A673 (cell line): ENCODE results near the gene SKI. TPM values are rescaled to one million over a fixed set of nuclear protein-coding genes. Genes with fewer than 3 reads are reported as not detected.

ENCODE experiments used
- BruUV-seq: library from RNA; stranded (reverse); fragments of 400-500 nt; replicated peaks from 2 replicates; lab custom pipeline; 2021; lab: Mats Ljungman, UMichigan
- CTCF ChIA-PET: fragments of 300-600 bp; sonication (Branson Sonifier 250); formaldehyde crosslinking; loops from one replicate; lab custom pipeline; 2022; ENCODE audit warnings: antibody characterized with exemption; lab: Charles Lee
- POLR2A ChIA-PET: fragments of 300-600 bp; sonication (Branson Sonifier 250); formaldehyde crosslinking; loops from one replicate; lab custom pipeline; 2022; ENCODE audit warnings: antibody characterized with exemption; ENCODE audit not compliant: low non-redundant PET; lab: Charles Lee
- DNase-seq: peaks from one replicate; pipeline ENCODE4 v3.0.0-alpha.2; 2015; ENCODE audit warnings: low spot score
- H3K27ac ChIP-seq: fragments of 200-600 bp; sonication (generic); 2 replicates; pipeline ENCODE4 v1.5.1; 2016; ENCODE audit warnings: mixed run types, low read depth, mild to moderate bottlenecking, mixed read lengths, antibody characterized with exemption, low read length; ENCODE audit not compliant: poor library complexity, severe bottlenecking
- H3K27me3 ChIP-seq: fragments of 200-600 bp; sonication (generic); replicated peaks from 2 replicates; pipeline ENCODE4 v1.6.1; 2017; ENCODE audit warnings: mixed run types, low read depth, mild to moderate bottlenecking, mixed read lengths, antibody characterized with exemption, low read length; ENCODE audit not compliant: insufficient read depth, poor library complexity
- H3K36me3 ChIP-seq: fragments of 200-600 bp; sonication (generic); 2 replicates; pipeline ENCODE4 v1.6.1; 2016; ENCODE audit warnings: mixed run types, mild to moderate bottlenecking, mixed read lengths, antibody characterized with exemption, low read length; ENCODE audit not compliant: insufficient read depth, poor library complexity, severe bottlenecking
- H3K4me1 ChIP-seq: fragments of 200-600 bp; sonication (generic); 2 replicates; pipeline ENCODE4 v1.6.1; 2017; ENCODE audit warnings: mixed run types, mild to moderate bottlenecking, mixed read lengths, antibody characterized with exemption, low read length; ENCODE audit not compliant: insufficient read depth, poor library complexity, severe bottlenecking
- H3K4me3 ChIP-seq: fragments of 200-600 bp; sonication (generic); 2 replicates; pipeline ENCODE4 v1.5.1; 2016; ENCODE audit warnings: low read depth, mixed run types, mild to moderate bottlenecking, mixed read lengths, low read length; ENCODE audit not compliant: poor library complexity, severe bottlenecking
- H3K9me3 ChIP-seq: fragments of 200-600 bp; sonication (generic); 2 replicates; pipeline ENCODE4 v1.6.1; 2016; ENCODE audit warnings: mixed run types, low read depth, mild to moderate bottlenecking, mixed read lengths, antibody characterized with exemption, low read length; ENCODE audit not compliant: poor library complexity, severe bottlenecking
- CTCF ChIP-seq: fragments of 300-800, 200-600 bp; sonication (generic); conservative IDR thresholded peaks from 2 replicates; pipeline ENCODE4 v1.5.1; 2017; ENCODE audit warnings: low read depth, mild to moderate bottlenecking, antibody characterized with exemption, low read length, moderate library complexity, mixed read lengths
- EZH2 ChIP-seq: fragments of 200-600 bp; sonication (generic); IDR thresholded peaks from 2 replicates; pipeline ENCODE4 v1.6.1; 2017; ENCODE audit warnings: borderline replicate concordance, low read depth, mild to moderate bottlenecking, mixed read lengths, antibody characterized with exemption, low read length; ENCODE audit not compliant: poor library complexity, severe bottlenecking
- intact Hi-C: fragments of 100-400 bp; cut with micrococcal nuclease; formaldehyde crosslinking; loops from one replicate; pipeline ENCODE4 v1.10.0; 2022; ENCODE audit not compliant: unreplicated experiment
- total RNA-seq: library from RNA; stranded (reverse); gene quantifications from 2 replicates; pipeline ENCODE4 v1.2.3, GENCODE V29; 2021

Gene SKI
- total RNA-seq, 1 experiment from 2014 or later = 88.1 TPM

- ChIA-PET POLR2A (no interaction called here), CTCF (no interaction called here)
- H3K27me3 ChIP-seq = no peaks in the 10 kb centered on the region
- no peak overlapping the region for H3K4me3 ChIP-seq
- no peak for DNase-seq
- H3K4me1 ChIP-seq = peaks cover 39% of the 10 kb centered on the region
- peaks cover 7% of the 10 kb centered on the region for H3K36me3 ChIP-seq
- H3K9me3 ChIP-seq = no peaks in the 10 kb centered on the region
- peak overlapping the region; percentile 50 for H3K27ac ChIP-seq
- BruUV-seq = no TSS peak
- intact Hi-C loops = no loop called here
- TF ChIP-seq CTCF (no peak), EZH2 (no peak)
These were observed 10.9 kb downstream of the SKI start for GRCh38 chr1:2239013-2239370.

- no peaks in the 10 kb centered on the region for H3K9me3 ChIP-seq
- TF ChIP-seq EZH2 (no peak), CTCF (no peak)
- POLR2A ChIA-PET = no interaction called here
- peaks cover 34% of the 10 kb centered on the region for H3K4me1 ChIP-seq
- no peak overlapping the region for H3K4me3 ChIP-seq
- no peaks in the 10 kb centered on the region for H3K27me3 ChIP-seq
- peaks cover 7% of the 10 kb centered on the region for H3K36me3 ChIP-seq
- DNase-seq = no peak
- no TSS peak for BruUV-seq
- intact Hi-C loops = no loop called here
- CTCF ChIA-PET = no interaction called here
- H3K27ac ChIP-seq = peak overlapping the region; percentile 50
These were observed 11.4 kb downstream of the SKI start for GRCh38 chr1:2239384-2239985.

GRCh38 chr1:2240270-2241156, 12.4 kb downstream of the SKI start:
- peak; percentile 50 for DNase-seq
- POLR2A ChIA-PET = no interaction called here
- Histone ChIP-seq H3K27me3 (no peaks in the 10 kb centered on the region), H3K9me3 (no peaks in the 10 kb centered on the region), H3K4me3 (no peak overlapping the region), H3K36me3 (peaks cover 7% of the 10 kb centered on the region), H3K4me1 (peaks cover 24% of the 10 kb centered on the region), H3K27ac (peak overlapping the region; percentile 54)
- intact Hi-C loops = no loop called here
- no TSS peak for BruUV-seq
- TF ChIP-seq EZH2 (no peak), CTCF (no peak)
- CTCF ChIA-PET = no interaction called here
